OCI-LY7 (cell line): Measurements from ENCODE around the gene MINDY3.

Source experiments
- EZH2phosphoT487 ChIP-seq: fragments of 200-600 bp; sonication (generic); IDR thresholded peaks from 2 replicates; pipeline ENCODE4 v1.6.1; 2018; ENCODE audit warnings: low read depth, borderline replicate concordance, mild to moderate bottlenecking, mixed run types, antibody characterized with exemption, low read length, moderate library complexity, mixed read lengths
- TF ChIP-seq, protein P1 (sequence below): fragments of 200-600 bp; sonication (generic); conservative IDR thresholded peaks from 2 replicates; pipeline ENCODE4 v1.5.1; 2014; ENCODE audit warnings: mild to moderate bottlenecking, antibody characterized with exemption, low read length, moderate library complexity, mixed read lengths

DNA sequence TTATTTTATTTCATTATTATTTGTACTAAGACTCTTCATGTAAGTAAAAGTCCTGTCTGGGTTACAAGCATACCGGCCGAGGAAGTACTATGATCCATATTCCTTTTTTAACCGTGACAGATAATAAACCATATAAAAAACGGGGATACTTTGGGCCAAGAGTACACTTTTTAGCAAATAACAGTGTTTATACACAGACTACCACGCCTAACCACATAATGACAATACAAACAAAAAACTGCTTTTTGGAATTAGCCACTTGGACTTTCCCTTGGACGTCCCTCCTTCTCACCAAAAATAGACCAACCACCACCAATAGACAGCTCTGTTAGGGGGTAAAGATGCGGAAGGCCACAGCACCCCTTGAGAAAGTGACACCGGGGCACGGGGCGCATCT, 800 bp downstream of the MINDY3 start:
- TF ChIP-seq, protein P1, sequence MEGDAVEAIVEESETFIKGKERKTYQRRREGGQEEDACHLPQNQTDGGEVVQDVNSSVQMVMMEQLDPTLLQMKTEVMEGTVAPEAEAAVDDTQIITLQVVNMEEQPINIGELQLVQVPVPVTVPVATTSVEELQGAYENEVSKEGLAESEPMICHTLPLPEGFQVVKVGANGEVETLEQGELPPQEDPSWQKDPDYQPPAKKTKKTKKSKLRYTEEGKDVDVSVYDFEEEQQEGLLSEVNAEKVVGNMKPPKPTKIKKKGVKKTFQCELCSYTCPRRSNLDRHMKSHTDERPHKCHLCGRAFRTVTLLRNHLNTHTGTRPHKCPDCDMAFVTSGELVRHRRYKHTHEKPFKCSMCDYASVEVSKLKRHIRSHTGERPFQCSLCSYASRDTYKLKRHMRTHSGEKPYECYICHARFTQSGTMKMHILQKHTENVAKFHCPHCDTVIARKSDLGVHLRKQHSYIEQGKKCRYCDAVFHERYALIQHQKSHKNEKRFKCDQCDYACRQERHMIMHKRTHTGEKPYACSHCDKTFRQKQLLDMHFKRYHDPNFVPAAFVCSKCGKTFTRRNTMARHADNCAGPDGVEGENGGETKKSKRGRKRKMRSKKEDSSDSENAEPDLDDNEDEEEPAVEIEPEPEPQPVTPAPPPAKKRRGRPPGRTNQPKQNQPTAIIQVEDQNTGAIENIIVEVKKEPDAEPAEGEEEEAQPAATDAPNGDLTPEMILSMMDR: no peak
- no peak for TF ChIP-seq EZH2phosphoT487
